HG03159 (cell line): Measurements from ENCODE around the gene LACTB.
"Not testable (repeated sequence)": the region's sequence is repeated elsewhere in the genome, so short reads cannot be mapped to it uniquely, and the experiment has no call there.

ENCODE experiments used
- ATAC-seq: cut with Tn5 transposase; IDR thresholded peaks from one replicate; pipeline ENCODE4 v1.9.1; 2021; ENCODE audit warnings: mild to moderate bottlenecking, moderate library complexity; ENCODE audit not compliant: unreplicated experiment

Gene LACTB

DNA sequence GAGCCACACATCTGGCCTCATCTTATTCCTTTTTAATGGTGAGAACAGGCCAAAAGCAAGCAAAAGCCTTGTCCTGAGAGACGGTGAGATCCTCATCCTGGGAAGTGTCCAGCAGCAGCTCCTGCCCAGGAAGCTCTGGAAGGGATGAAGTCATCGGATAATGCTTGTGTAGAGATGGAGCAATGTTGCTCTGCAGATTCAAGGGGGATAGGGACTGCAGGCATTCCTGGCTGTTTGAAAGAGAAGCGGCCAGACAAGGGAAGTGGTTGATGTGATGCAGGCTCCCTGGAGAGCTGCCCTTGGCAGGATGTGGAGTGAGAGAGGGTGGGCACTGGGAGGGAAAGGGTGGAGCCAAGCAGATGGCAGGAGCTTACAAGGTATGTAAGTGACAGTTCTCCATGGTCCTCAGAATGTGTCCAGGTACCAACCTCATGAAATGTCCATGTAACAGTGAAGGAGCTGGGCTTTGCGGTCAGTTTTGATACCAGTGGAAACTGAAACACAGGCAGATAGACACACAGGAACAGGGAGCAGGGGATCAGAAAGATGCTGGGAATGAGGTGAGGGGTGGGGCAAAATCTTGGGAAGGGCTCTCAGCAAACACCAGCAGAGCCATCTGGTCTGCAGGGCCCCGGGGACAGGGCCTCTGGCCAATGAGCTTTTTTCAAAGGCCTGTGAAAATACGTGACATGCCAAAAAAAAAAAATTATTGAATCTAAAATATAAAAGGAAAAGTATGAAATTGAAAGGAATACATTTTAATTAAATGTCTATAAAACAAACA, 32.2 kb upstream of the LACTB start:
- no peak for ATAC-seq

- ATAC-seq = no peak
Observed at GRCh38 chr15:63090472-63090871, 31.2 kb upstream of the LACTB start.

DNA sequence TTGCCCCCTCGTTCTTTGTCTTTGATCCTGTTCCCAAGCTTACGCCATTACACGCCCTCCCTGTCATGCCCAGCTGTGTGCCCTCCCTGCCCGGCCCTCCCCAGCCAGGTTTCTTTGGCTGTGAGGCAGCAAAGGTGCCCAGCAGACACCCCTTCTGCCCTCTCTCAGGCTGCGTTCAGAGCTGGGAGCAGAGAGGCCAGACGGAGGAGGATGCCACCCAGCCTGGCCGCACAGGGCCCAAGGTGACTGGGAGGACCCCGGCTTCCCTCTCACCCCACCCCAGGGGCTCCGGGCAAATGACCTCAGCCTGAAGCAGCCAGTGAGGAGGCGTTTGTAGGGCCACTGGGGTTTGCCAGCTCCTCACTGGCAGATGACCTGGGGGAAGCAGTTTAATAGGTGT, 30.8 kb upstream of the LACTB start:
- ATAC-seq = no peak

DNA sequence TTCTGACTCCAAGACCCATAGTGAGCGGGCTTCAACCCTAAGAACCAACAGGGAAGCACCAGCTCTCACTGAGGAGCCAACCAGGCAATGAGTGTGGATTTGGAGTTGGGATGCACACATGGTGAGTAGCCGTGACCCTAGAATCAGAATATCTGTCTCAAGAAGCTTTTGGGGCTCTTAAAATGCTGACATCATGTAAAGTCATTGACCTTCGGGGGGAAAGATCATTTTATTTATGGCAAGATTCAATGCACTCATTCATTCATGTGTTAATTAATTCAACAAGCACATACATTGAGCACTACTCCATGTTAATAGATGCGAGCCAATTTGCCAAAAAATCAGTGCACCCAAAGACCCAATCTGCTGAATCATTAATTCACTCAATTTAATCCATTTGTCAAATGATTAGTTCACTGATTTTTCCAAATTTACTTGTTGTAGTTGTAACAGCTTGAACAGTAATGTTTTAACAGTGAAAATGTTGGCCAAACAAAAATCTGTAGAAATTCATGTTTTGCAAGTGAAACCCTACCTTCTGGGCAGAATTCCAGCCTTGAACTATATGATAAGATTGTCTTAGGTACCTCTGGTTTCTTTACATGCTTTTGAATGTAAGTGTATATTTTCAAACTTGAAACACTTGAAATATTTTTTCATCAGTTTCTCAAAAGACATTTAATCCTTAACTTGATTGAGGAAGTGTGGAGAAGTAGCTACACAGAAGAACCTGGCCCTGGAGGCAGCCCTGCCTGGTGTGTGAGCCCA, 29.8 kb upstream of the LACTB start:
- ATAC-seq = no peak

- peak; percentile 53 for ATAC-seq
Observed at GRCh38 chr15:63093486-63094205, 28.0 kb upstream of the LACTB start.

GRCh38 chr15:63094495-63094931, 27.1 kb upstream of the LACTB start:
- ATAC-seq = no peak

DNA sequence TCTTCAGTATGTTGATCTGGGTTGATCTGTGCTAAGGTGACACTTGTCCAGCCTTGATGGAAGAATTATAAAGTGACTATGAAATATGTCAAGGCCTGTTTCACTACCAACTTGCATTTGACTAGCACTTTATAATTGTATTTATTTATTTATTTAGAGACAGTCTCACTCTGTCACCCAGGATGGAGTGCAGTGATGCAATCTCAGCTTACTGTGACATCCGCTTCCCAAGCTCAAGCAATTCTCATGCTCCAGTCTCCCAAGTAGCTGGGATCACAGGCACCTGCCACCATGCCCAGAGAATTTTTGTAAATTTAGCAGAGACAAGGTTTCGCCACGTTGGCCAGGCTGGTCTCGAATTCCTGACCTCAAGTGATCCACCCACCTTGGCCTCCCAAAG, 25.5 kb upstream of the LACTB start:
- no peak for ATAC-seq

DNA sequence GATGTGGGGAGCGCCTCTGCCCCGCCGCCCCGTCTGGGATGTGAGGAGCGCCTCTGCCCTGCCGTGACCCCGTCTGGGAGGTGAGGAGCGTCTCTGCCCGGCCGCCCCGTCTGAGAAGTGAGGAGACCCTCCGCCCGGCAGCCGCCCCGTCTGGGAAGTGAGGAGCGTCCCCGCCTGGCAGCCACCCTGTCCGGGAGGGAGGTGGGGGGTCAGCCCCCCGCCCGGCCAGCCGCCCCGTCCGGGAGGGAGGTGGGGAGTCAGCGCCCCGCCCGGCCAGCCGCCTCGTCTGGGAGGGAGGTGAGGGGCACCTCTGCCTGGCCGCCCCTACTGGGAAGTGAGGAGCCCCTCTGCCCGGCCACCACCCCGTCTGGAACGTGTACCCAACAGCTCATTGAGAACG, 22.8 kb upstream of the LACTB start:
- ATAC-seq = not testable (repeated sequence)

- not testable (repeated sequence) for ATAC-seq
Observed at GRCh38 chr15:63099581-63099980, 22.1 kb upstream of the LACTB start.

- ATAC-seq = no peak
Observed at GRCh38 chr15:63103416-63103815, 18.2 kb upstream of the LACTB start.

GRCh38 chr15:63104727-63105126, 16.9 kb upstream of the LACTB start:
- no peak for ATAC-seq

GRCh38 chr15:63105354-63105753, 16.3 kb upstream of the LACTB start:
- not testable (repeated sequence) for ATAC-seq

GRCh38 chr15:63107895-63108546, 13.6 kb upstream of the LACTB start:
- no peak for ATAC-seq

GRCh38 chr15:63109498-63109897, 12.2 kb upstream of the LACTB start:
- no peak for ATAC-seq

DNA sequence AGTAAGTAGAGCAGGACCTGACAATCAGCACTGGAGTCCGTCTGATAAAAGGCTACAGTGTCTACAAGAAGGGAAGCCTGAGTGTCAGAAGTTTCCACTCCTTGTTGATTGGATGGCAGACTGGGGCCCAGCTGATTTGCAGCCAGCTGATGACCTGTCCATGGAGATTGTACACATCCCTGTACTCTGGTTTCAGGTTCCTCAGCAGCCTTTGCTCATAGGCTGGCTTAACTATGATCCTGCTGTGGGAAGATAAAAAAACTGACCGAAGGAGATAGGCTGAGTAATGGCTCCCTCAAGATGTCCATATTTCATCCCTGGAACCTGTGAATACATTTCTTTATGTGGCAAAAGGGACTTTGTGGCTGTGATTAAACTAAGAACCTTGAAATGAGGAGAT, 11.7 kb upstream of the LACTB start:
- ATAC-seq = no peak

- ATAC-seq = no peak
Observed at GRCh38 chr15:63110428-63111026, 11.1 kb upstream of the LACTB start.

- ATAC-seq = no peak
Observed at GRCh38 chr15:63111481-63111880, 10.2 kb upstream of the LACTB start.

GRCh38 chr15:63112871-63113270, 8.8 kb upstream of the LACTB start:
- no peak for ATAC-seq

- no peak for ATAC-seq
Observed at GRCh38 chr15:63114465-63114864, 7.2 kb upstream of the LACTB start.

- no peak for ATAC-seq
Observed at GRCh38 chr15:63118854-63119253, 2.8 kb upstream of the LACTB start.
